A549 (cell line): ENCODE results near the gene CNTFR. TPM values are rescaled to one million over a fixed set of nuclear protein-coding genes. Genes with fewer than 3 reads are reported as not detected.
A peak's percentile ranks its signal among the peaks of the same experiment; 100 is the strongest.

Experiments used
- ATAC-seq, 2 experiments: fragments of 200-7000 bp in 1 of 2; fragments of >200 bp in 1 of 2; cut with Nextera tagmentation in 1 of 2; cut with Tn5 transposase in 1 of 2; 3 replicates each; pipeline versions ENCODE4 v1.8.0 to v1.9.1; 2018 to 2020; ENCODE audit warnings: mild to moderate bottlenecking in 1 of 2, moderate library complexity in 1 of 2
- CTCF ChIA-PET: fragments of 300-600 bp; sonication (Branson Sonifier 250); formaldehyde crosslinking; extraction: SDS; loops from one replicate; lab custom pipeline; 2021; ENCODE audit warnings: antibody characterized with exemption, inconsistent platforms; lab: Yijun Ruan, JAX
- POLR2A ChIA-PET: fragments of 350-600 bp; formaldehyde crosslinking; extraction: SDS; loops from one replicate; lab custom pipeline; 2021; ENCODE audit warnings: antibody characterized with exemption, inconsistent platforms; lab: Yijun Ruan, JAX
- DNase-seq, 2 experiments: peaks; one replicate each; pipeline versions ENCODE4 v3.0.0 to v3.0.0-alpha.2; 2011 to 2016; ENCODE audit warnings: low read depth in 1 of 2, low spot score in 1 of 2
- FAIRE-seq: peaks from 2 replicates; lab custom pipeline; 2011; peaks lifted over from hg19 to GRCh38; lab: Jason Lieb, UNC
- H3K27ac ChIP-seq, 2 experiments: fragments of >200 bp; sonication (Bioruptor Twin); formaldehyde crosslinking; 3 replicates each; pipeline ENCODE4 v1.5.1; 2016 to 2017
- H3K4me1 ChIP-seq: fragments of >200 bp; sonication (Bioruptor Twin); formaldehyde crosslinking; 3 replicates; pipeline ENCODE4 v1.6.1; 2016
- H3K4me2 ChIP-seq: fragments of >200 bp; sonication (Bioruptor Twin); formaldehyde crosslinking; 3 replicates; pipeline ENCODE4 v1.6.1; 2016
- H3K4me3 ChIP-seq: fragments of >200 bp; sonication (Bioruptor Twin); formaldehyde crosslinking; 3 replicates; pipeline ENCODE4 v1.5.1; 2016
- H3K9me3 ChIP-seq: fragments of >200 bp; sonication (Bioruptor Twin); formaldehyde crosslinking; 3 replicates; pipeline ENCODE4 v1.6.1; 2016
- CBX2 ChIP-seq: fragments of 200-600 bp; sonication (generic); IDR thresholded peaks from 2 replicates; pipeline ENCODE4 v1.6.1; 2016; ENCODE audit warnings: low read depth, mild to moderate bottlenecking, borderline replicate concordance
- CHD2 ChIP-seq: fragments of 150-350 bp; IDR thresholded peaks from 2 replicates; pipeline ENCODE4 v1.6.1; 2014; ENCODE audit warnings: low read length; ENCODE audit not compliant: partially characterized antibody
- CTCF ChIP-seq: fragments of >200 bp; sonication (Bioruptor Twin); formaldehyde crosslinking; IDR thresholded peaks from 3 replicates; pipeline ENCODE4 v1.5.1; 2016
- E2F6 ChIP-seq: IDR thresholded peaks from 2 replicates; pipeline ENCODE4 v1.6.1; 2012; ENCODE audit warnings: low read depth, borderline replicate concordance
- EHMT2 ChIP-seq: fragments of 200-600 bp; sonication (generic); IDR thresholded peaks from 2 replicates; pipeline ENCODE4 v1.6.1; 2016; ENCODE audit warnings: antibody characterized with exemption, low read depth, mild to moderate bottlenecking, moderate library complexity
- EP300 ChIP-seq, 2 experiments: fragments of >200 bp; sonication (Bioruptor Twin); formaldehyde crosslinking; IDR thresholded peaks; 2 replicates in 1 of 2; 3 replicates in 1 of 2; pipeline ENCODE4 v1.6.1; 2016 to 2017
- ESRRA ChIP-seq: fragments of 150-350 bp; IDR thresholded peaks from 2 replicates; pipeline ENCODE4 v1.6.1; 2014; ENCODE audit warnings: mild to moderate bottlenecking, low read length, borderline replicate concordance
- FOSB ChIP-seq: fragments of 250-450 bp; sonication (Bioruptor Pico); IDR thresholded peaks from 2 replicates; pipeline ENCODE4 v1.5.0; 2020; ENCODE audit warnings: mild to moderate bottlenecking, moderate library complexity
- GATA3 ChIP-seq: IDR thresholded peaks from 2 replicates; pipeline ENCODE4 v1.6.1; 2012; ENCODE audit warnings: borderline replicate concordance
- HDAC2 ChIP-seq: fragments of 200-600 bp; sonication (generic); IDR thresholded peaks from 2 replicates; pipeline ENCODE4 v1.6.1; 2016
- HOXB13 ChIP-seq: fragments of 250-450 bp; sonication (Bioruptor Pico); IDR thresholded peaks from 2 replicates; pipeline ENCODE4 v1.5.0; 2020; ENCODE audit warnings: low read depth, mild to moderate bottlenecking, moderate library complexity
- KDM1A ChIP-seq: fragments of 200-600 bp; sonication (generic); IDR thresholded peaks from 2 replicates; pipeline ENCODE4 v1.6.1; 2016; ENCODE audit warnings: low read depth, mild to moderate bottlenecking
- KDM5A ChIP-seq: fragments of 200-600 bp; sonication (generic); IDR thresholded peaks from 2 replicates; pipeline ENCODE4 v1.6.1; 2016; ENCODE audit warnings: antibody characterized with exemption, mild to moderate bottlenecking
- MAX ChIP-seq: IDR thresholded peaks from 2 replicates; pipeline ENCODE4 v1.6.1; 2012
- MYC ChIP-seq: IDR thresholded peaks from 2 replicates; pipeline ENCODE4 v1.6.1; 2012; ENCODE audit warnings: mild to moderate bottlenecking, inconsistent platforms, low read length, improper control_type of control experiment, borderline replicate concordance
- NPAS2 ChIP-seq: fragments of 250-450 bp; sonication (Bioruptor Pico); IDR thresholded peaks from 2 replicates; pipeline ENCODE4 v1.8.0; 2022; ENCODE audit warnings: mild to moderate bottlenecking, moderate library complexity, borderline replicate concordance
- PBX3 ChIP-seq: IDR thresholded peaks from 2 replicates; pipeline ENCODE4 v1.6.1; 2012
- POLR2A ChIP-seq: IDR thresholded peaks from 2 replicates; pipeline ENCODE4 v1.6.1; 2012; ENCODE audit warnings: mild to moderate bottlenecking, low read length
- POLR2AphosphoS2 ChIP-seq: conservative IDR thresholded peaks from 2 replicates; pipeline ENCODE4 v1.6.1; 2012; ENCODE audit warnings: low read length, improper control_type of control experiment, inconsistent platforms
- ZC3H11A ChIP-seq: fragments of 450-650 bp; IDR thresholded peaks from 2 replicates; pipeline ENCODE4 v1.6.1; 2014; ENCODE audit warnings: antibody characterized with exemption, mild to moderate bottlenecking
- ZNF302 ChIP-seq: fragments of 250-450 bp; sonication (Bioruptor Pico); IDR thresholded peaks from 2 replicates; pipeline ENCODE4 v1.9.0; 2021; ENCODE audit warnings: inconsistent platforms, mild to moderate bottlenecking, moderate library complexity
- ZSCAN20 ChIP-seq: fragments of 250-450 bp; sonication (Bioruptor Pico); IDR thresholded peaks from 2 replicates; pipeline ENCODE4 v1.8.0; 2022; ENCODE audit warnings: mild to moderate bottlenecking, moderate library complexity
- WGBS: methylation state at CpG from one replicate; pipeline ENCODE4 v1.1.6; 2017; ENCODE audit errors: missing lambda C conversion rate; 5-methylcytosine and 5-hydroxymethylcytosine counted together
- polyA plus RNA-seq, 4 experiments: library from polyadenylated mRNA; depleted of rRNA in 3 of 4; stranded (reverse); fragments of >200 nt; fragmentation: RNase III in 1 of 4; extraction: RNeasy Plus Mini Kit Qiagen cat#74134 plus additional on column Dnase treatment in 1 of 4; gene quantifications; 2 replicates in 3 of 4; 3 replicates in 1 of 4; pipeline ENCODE4 v1.2.3, GENCODE V29; 2011 to 2017

Gene CNTFR
- polyA plus RNA-seq, 2 of the 4 experiments (the other 2 are of a cell fraction), result 0.09 TPM; not detected in 1

GRCh38 chr9:34524349-34524748 is 65.2 kb downstream of the CNTFR start:
- Histone ChIP-seq H3K4me2 (no peak overlapping the region), H3K27ac (no peak overlapping the region), H3K4me1 (peaks cover 8% of the 10 kb centered on the region; the same call in 2 of the 3 replicates), H3K4me3 (no peak overlapping the region), H3K9me3 (no peaks in the 10 kb centered on the region)
- WGBS, result 40% methylated on average over 3 of the region's 3 CpGs
- no peak for FAIRE-seq
- ChIA-PET POLR2A (no interaction called here), CTCF (interaction anchor here (1.2 to 2.6 kb wide), 8 partner anchors 9 to 121 kb away, joined by 5 to 18 read pairs (median 8); no protein-coding TSS in a partner anchor)
- ATAC-seq, result no peak
- TF ChIP-seq ZNF302 (CRISPR knock-in tag), result no peak
- TF ChIP-seq EP300 (IDR thresholded peaks at IDR 0.05), result no peak
- TF ChIP-seq CBX2, result no peak
- TF ChIP-seq ZSCAN20 (CRISPR knock-in tag), result no peak
- TF ChIP-seq KDM5A, result no peak
- DNase-seq, result no peak

- FAIRE-seq (no peak), DNase-seq (peak; percentile 83 to 94), ATAC-seq (peak; percentile 92 to 99)
- POLR2A ChIA-PET, result interaction anchor here (0.5 kb wide), 1 partner anchor 1674 kb away, joined by 3 read pairs; no protein-coding TSS in a partner anchor
- H3K4me3 ChIP-seq, result peak within 1 kb of the TSS; percentile 58
- peaks cover 8% of the 10 kb centered on the region; the same call in 2 of the 3 replicates for H3K4me1 ChIP-seq
- H3K9me3 ChIP-seq, result no peaks in the 10 kb centered on the region
- peak within 1 kb of the TSS; percentile 92 for H3K4me2 ChIP-seq
- 70% methylated on average over 7 of the region's 63 CpGs for whole genome bisulfite sequencing
- no peak for TF ChIP-seq NPAS2 (CRISPR knock-in tag)
- TF ChIP-seq EHMT2, result no peak
- no peak for TF ChIP-seq KDM1A
- TF ChIP-seq HOXB13 (CRISPR knock-in tag), result no peak
- peak; percentile 70 for TF ChIP-seq MAX
- no peak for TF ChIP-seq MYC
- peak; percentile 20; the same call in 1 of the 2 replicates for TF ChIP-seq POLR2A
- TF ChIP-seq E2F6, result peak; percentile 81
- TF ChIP-seq HDAC2, result no peak
- CTCF ChIA-PET, result interaction anchor here (0.6 to 2.6 kb wide), 8 partner anchors 10 to 69 kb away, joined by 3 to 18 read pairs (median 8); no protein-coding TSS in a partner anchor
- H3K27ac ChIP-seq, result peak within 1 kb of the TSS; percentile 70 to 85
Measured at GRCh38 chr9:34522971-34523797, 66.3 kb downstream of the CNTFR start, which contains the start of gene ENHO. TSS of gene ENHO (minus strand) at chr9:34522990. CDS start at chr9:34521695, 1,295 bp downstream.

- DNase-seq (no peak), ATAC-seq (peak in 1 of 2 experiments; percentile 20; a peak in 1 of 6 replicates), FAIRE-seq (no peak)
- TF ChIP-seq GATA3, result no peak
- no peak for TF ChIP-seq NPAS2 (CRISPR knock-in tag)
- TF ChIP-seq FOSB (CRISPR knock-in tag), result no peak
- TF ChIP-seq PBX3, result no peak
- no peak for TF ChIP-seq ZSCAN20 (CRISPR knock-in tag)
- no peak for TF ChIP-seq CHD2
- no peak for TF ChIP-seq POLR2AphosphoS2
- no peak for TF ChIP-seq HDAC2
- TF ChIP-seq EP300 (IDR thresholded peaks at IDR 0.05), result no peak
- TF ChIP-seq ESRRA, result no peak
- TF ChIP-seq CTCF, result no peak
- no peak for TF ChIP-seq EHMT2
- TF ChIP-seq E2F6, result no peak
- TF ChIP-seq MYC, result no peak
- TF ChIP-seq ZC3H11A, result no peak
- H3K27ac ChIP-seq, result peak overlapping the region; percentile 70 to 85
- H3K9me3 ChIP-seq, result no peaks in the 10 kb centered on the region
- WGBS, result 39% methylated on average over 24 of the region's 31 CpGs
- H3K4me2 ChIP-seq, result peak overlapping the region; percentile 92
- peak overlapping the region; percentile 58 for H3K4me3 ChIP-seq
- ChIA-PET POLR2A (interaction anchor here (0.5 kb wide), 1 partner anchor 1675 kb away, joined by 3 read pairs; no protein-coding TSS in a partner anchor), CTCF (interaction anchor here (0.8 to 13.5 kb wide), 7 partner anchors 17 to 82 kb away, joined by 3 to 114 read pairs (median 12); no protein-coding TSS in a partner anchor)
- peaks cover 8% of the 10 kb centered on the region; the same call in 2 of the 3 replicates for H3K4me1 ChIP-seq
Measured at GRCh38 chr9:34522091-34522887, 67.2 kb downstream of the CNTFR start.
